ENCODE measurements around the gene CCDC174.

GRCh38 chr3:14605067-14605466 lies 46.5 kb upstream of the CCDC174 start:
- TF ChIP-seq TAF1 (IDR thresholded peaks at IDR 0.05; ENCODE audit: borderline replicate concordance, insufficient read depth, low read length) (no peak), POLR2AphosphoS5 (IDR thresholded peaks at IDR 0.05; ENCODE audit: low read depth, low read length) (no peak), FOXP2 (optimal IDR thresholded peaks at IDR 0.05; ENCODE audit: borderline replicate concordance, extremely low read depth, extremely low read length, insufficient read depth) (no peak), SIN3A (IDR thresholded peaks at IDR 0.05; ENCODE audit: borderline replicate concordance, insufficient read depth, low read length) (no peak), REST (IDR thresholded peaks at IDR 0.05; ENCODE audit: insufficient read depth in 1 of 2, low read depth in 2 of 2, low read length in 2 of 2) (no peak)
